Measurements from ENCODE around the gene CCL8. TPM values are rescaled to one million over a fixed set of nuclear protein-coding genes. Genes with fewer than 3 reads are reported as not detected.

The CCL8 gene
- total and polyA plus RNA-seq, 2 of the 4 experiments (the other 2 are of a cell fraction) = not detected

DNA sequence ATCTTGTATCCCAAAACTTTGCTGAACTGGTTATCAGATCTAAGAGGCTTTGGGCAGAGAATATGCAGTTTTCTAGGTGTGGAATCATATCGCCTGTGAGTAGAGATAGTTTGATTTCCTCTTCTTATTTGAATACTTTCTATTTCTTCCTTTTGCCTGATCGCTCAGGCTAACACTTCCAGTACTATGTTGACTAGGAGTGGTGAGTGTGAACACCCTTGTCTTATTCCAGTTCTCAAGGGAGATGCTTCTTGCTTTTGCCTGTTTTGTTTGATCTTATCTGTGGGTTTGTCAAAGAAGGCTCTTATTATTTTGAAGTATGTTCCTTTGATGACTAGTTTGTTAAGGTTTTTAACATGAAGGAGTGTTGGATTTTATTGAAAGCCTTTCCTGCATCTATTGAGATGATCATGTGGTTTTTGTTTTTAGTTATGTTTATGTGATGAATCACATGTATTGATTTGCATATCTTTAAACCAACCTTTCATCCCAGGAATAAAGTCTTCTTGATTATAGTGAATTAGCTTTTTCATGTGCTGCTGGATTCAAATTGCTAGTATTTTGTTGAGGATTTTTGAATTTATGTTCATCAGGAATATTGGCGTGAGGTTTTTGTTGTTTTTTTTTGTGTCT lies 20.0 kb downstream of the CCL8 start:
- Histone ChIP-seq H4K8ac (ENCODE audit: low read depth in 2 of 2, low read length in 2 of 2) (no peak overlapping the region), H3K27ac (ENCODE audit: insufficient read depth, low read length) (no peak overlapping the region), H3K9ac (ENCODE audit: low read depth, low read length) (no peak overlapping the region), H3K9me1 (ENCODE audit: insufficient read depth, low read length) (no peaks in the 10 kb centered on the region), H3K56ac (ENCODE audit: extremely low read depth, insufficient read depth, low read length) (no peak overlapping the region), H3K14ac (replicated peaks; ENCODE audit: low read depth, low read length) (no peak overlapping the region), H3K9me3 (ENCODE audit: control insufficient read depth, insufficient read depth, low read length) (no peaks in the 10 kb centered on the region), H2BK5ac (ENCODE audit: low read depth, low read length, poor library complexity, severe bottlenecking) (no peak overlapping the region), H4K20me1 (ENCODE audit: insufficient read depth, low read length) (no peaks in the 10 kb centered on the region), H3K27me3 (ENCODE audit: control insufficient read depth, insufficient read depth, low read length) (no peaks in the 10 kb centered on the region; the same call in 1 of the 2 replicates), H3K79me1 (ENCODE audit: low read depth in 1 of 2, low read length in 2 of 2) (no peaks in the 10 kb centered on the region), H2AK9ac (replicated peaks; ENCODE audit: low read depth, low read length, poor library complexity) (no peak overlapping the region), H2BK120ac (ENCODE audit: low read depth, low read length) (no peak overlapping the region), H3K4me1 (ENCODE audit: control insufficient read depth, insufficient read depth, low read length) (no peaks in the 10 kb centered on the region), H2AK5ac (ENCODE audit: low read depth, low read length) (no peak overlapping the region), H3K18ac (ENCODE audit: low read depth, low read length) (no peak overlapping the region), H3K4me3 (ENCODE audit: insufficient read depth, low read depth, low read length) (no peak overlapping the region), H3K36me3 (ENCODE audit: control insufficient read depth, insufficient read depth, low read length) (no peaks in the 10 kb centered on the region), H2BK20ac (ENCODE audit: low read depth, low read length) (no peak overlapping the region), H3K23ac (ENCODE audit: low read depth, low read length) (no peak overlapping the region), H2BK15ac (ENCODE audit: low read depth, low read length) (no peak overlapping the region), H4K5ac (ENCODE audit: low read depth, low read length) (no peak overlapping the region), H3K4ac (ENCODE audit: low read depth, low read length) (no peak overlapping the region), H3K4me2 (ENCODE audit: low read depth, low read length) (no peak overlapping the region), H4K91ac (ENCODE audit: insufficient read depth, low read depth, low read length) (no peak overlapping the region), H2AFZ (replicated peaks; ENCODE audit: low read length, poor library complexity) (no peak overlapping the region)
- TF ChIP-seq, protein P1, sequence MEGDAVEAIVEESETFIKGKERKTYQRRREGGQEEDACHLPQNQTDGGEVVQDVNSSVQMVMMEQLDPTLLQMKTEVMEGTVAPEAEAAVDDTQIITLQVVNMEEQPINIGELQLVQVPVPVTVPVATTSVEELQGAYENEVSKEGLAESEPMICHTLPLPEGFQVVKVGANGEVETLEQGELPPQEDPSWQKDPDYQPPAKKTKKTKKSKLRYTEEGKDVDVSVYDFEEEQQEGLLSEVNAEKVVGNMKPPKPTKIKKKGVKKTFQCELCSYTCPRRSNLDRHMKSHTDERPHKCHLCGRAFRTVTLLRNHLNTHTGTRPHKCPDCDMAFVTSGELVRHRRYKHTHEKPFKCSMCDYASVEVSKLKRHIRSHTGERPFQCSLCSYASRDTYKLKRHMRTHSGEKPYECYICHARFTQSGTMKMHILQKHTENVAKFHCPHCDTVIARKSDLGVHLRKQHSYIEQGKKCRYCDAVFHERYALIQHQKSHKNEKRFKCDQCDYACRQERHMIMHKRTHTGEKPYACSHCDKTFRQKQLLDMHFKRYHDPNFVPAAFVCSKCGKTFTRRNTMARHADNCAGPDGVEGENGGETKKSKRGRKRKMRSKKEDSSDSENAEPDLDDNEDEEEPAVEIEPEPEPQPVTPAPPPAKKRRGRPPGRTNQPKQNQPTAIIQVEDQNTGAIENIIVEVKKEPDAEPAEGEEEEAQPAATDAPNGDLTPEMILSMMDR (conservative IDR thresholded peaks at IDR 0.05; ENCODE audit: low read depth, low read length) = no peak
- no peak for TF ChIP-seq SMC3 (IDR thresholded peaks at IDR 0.05; ENCODE audit: low read depth, low read length)
- no peak for TF ChIP-seq NFE2L2 (IDR thresholded peaks at IDR 0.05; ENCODE audit: low read depth, low read length)
- TF ChIP-seq, protein P2, sequence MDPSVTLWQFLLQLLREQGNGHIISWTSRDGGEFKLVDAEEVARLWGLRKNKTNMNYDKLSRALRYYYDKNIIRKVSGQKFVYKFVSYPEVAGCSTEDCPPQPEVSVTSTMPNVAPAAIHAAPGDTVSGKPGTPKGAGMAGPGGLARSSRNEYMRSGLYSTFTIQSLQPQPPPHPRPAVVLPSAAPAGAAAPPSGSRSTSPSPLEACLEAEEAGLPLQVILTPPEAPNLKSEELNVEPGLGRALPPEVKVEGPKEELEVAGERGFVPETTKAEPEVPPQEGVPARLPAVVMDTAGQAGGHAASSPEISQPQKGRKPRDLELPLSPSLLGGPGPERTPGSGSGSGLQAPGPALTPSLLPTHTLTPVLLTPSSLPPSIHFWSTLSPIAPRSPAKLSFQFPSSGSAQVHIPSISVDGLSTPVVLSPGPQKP (IDR thresholded peaks at IDR 0.05; ENCODE audit: borderline replicate concordance, low read depth, low read length) = no peak
- no peak for TF ChIP-seq MAFK (IDR thresholded peaks at IDR 0.05; ENCODE audit: low read depth, low read length)
- no peak for TF ChIP-seq POLR2A (IDR thresholded peaks at IDR 0.05; ENCODE audit: low read depth, low read length)
- TF ChIP-seq RFX5 (IDR thresholded peaks at IDR 0.05; ENCODE audit: low read depth, low read length) = no peak
- no peak for TF ChIP-seq BHLHE40 (IDR thresholded peaks at IDR 0.05; ENCODE audit: low read depth, low read length)
- no peak for TF ChIP-seq MXI1 (IDR thresholded peaks at IDR 0.05; ENCODE audit: borderline replicate concordance, low read depth, low read length)
- no peak for TF ChIP-seq CHD1 (IDR thresholded peaks at IDR 0.05; ENCODE audit: low read depth, low read length)
- no peak for TF ChIP-seq RCOR1 (IDR thresholded peaks at IDR 0.05; ENCODE audit: insufficient replicate concordance, low read length)
- TF ChIP-seq, protein P3, sequence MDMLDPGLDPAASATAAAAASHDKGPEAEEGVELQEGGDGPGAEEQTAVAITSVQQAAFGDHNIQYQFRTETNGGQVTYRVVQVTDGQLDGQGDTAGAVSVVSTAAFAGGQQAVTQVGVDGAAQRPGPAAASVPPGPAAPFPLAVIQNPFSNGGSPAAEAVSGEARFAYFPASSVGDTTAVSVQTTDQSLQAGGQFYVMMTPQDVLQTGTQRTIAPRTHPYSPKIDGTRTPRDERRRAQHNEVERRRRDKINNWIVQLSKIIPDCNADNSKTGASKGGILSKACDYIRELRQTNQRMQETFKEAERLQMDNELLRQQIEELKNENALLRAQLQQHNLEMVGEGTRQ (IDR thresholded peaks at IDR 0.05; ENCODE audit: low read depth, low read length) = no peak
- no peak for TF ChIP-seq MAZ (IDR thresholded peaks at IDR 0.05; ENCODE audit: borderline replicate concordance, low read depth, low read length)
- TF ChIP-seq RAD21 (IDR thresholded peaks at IDR 0.05; ENCODE audit: low read length) = no peak
- no peak for TF ChIP-seq FOS (IDR thresholded peaks at IDR 0.05; ENCODE audit: low read depth, low read length)
- no peak for TF ChIP-seq CEBPB (IDR thresholded peaks at IDR 0.05; ENCODE audit: low read depth, low read length)
- BruUV-seq (replicated peaks) = no TSS peak
- in situ Hi-C loops (cut with MboI; ENCODE audit: low sequenced_read_pairs) = loop anchor here (10.0 kb wide), 1 partner anchor 64 kb away; the partner anchor contains the start of gene CCL7
- no CpG with 5 or more reads among the region's 3 CpGs for WGBS, 2 experiments (ENCODE audit: extremely low coverage in 2 of 2, insufficient read length in 1 of 2)
- dilution Hi-C loops (cut with HindIII; ENCODE audit: low sequenced_read_pairs, unreplicated experiment) = no loop called here
- ChIA-PET POLR2A (ENCODE audit: unreplicated experiment) (interaction anchor here (0.6 kb wide), 1 partner anchor 456 kb away, joined by 3 read pairs; no protein-coding TSS in a partner anchor), CTCF (no interaction called here)
- ATAC-seq (ENCODE audit: low read depth) = no peak
- intact Hi-C loops (cut with micrococcal nuclease) = no loop called here
- DNase-seq = no peak

Data from IMR-90 (cell line).